Type B pancreatic cell (in vitro differentiated cells): Measurements from ENCODE around the gene CACNA1D. TPM values are rescaled to one million over a fixed set of nuclear protein-coding genes. Genes with fewer than 3 reads are reported as not detected.

ENCODE experiments used
- DNase-seq: peaks from one replicate; pipeline ENCODE4 v3.0.0; 2021; ENCODE audit warnings: mixed read lengths; ENCODE audit not compliant: unreplicated experiment; ENCODE audit errors: extremely low spot score
- H3K27ac Mint-ChIP-seq: 2 replicates; pipeline ENCODE4 v1.8.0; 2021; ENCODE audit warnings: mild to moderate bottlenecking, mixed read lengths
- H3K27me3 Mint-ChIP-seq: 2 replicates; pipeline ENCODE4 v1.8.0; 2021; ENCODE audit warnings: mixed read lengths
- H3K36me3 Mint-ChIP-seq: 2 replicates; pipeline ENCODE4 v1.8.0; 2021; ENCODE audit warnings: mixed read lengths
- H3K4me1 Mint-ChIP-seq: one replicate; pipeline ENCODE4 v1.8.0; 2021; ENCODE audit warnings: mixed read lengths; ENCODE audit not compliant: unreplicated experiment
- H3K4me3 Mint-ChIP-seq: 2 replicates; pipeline ENCODE4 v1.8.0; 2021; ENCODE audit warnings: mild to moderate bottlenecking, mixed read lengths
- H3K9me3 Mint-ChIP-seq: 2 replicates; pipeline ENCODE4 v1.8.0; 2021; ENCODE audit warnings: mixed read lengths
- CTCF ChIP-seq: fragments of 200-600 bp; sonication (generic); conservative IDR thresholded peaks from 2 replicates; pipeline ENCODE4 v1.5.0; 2021; ENCODE audit warnings: antibody characterized with exemption, mild to moderate bottlenecking
- total RNA-seq: library from RNA; stranded (reverse); gene quantifications from 2 replicates; pipeline ENCODE4 v1.2.1, GENCODE V29; 2021; ENCODE audit warnings: low replicate concordance

Gene CACNA1D
- total RNA-seq, 1 donor from 2014 or later = 17.4 TPM

GRCh38 chr3:53798144-53798543 lies 303.7 kb downstream of the CACNA1D start:
- Mint-ChIP-seq H3K4me1 (peaks cover 19% of the 10 kb centered on the region), H3K9me3 (no peaks in the 10 kb centered on the region), H3K4me3 (no peak overlapping the region), H3K27me3 (peaks cover 4% of the 10 kb centered on the region), H3K27ac (no peak overlapping the region), H3K36me3 (no peaks in the 10 kb centered on the region)
- TF ChIP-seq CTCF = no peak
- DNase-seq = no peak

DNA sequence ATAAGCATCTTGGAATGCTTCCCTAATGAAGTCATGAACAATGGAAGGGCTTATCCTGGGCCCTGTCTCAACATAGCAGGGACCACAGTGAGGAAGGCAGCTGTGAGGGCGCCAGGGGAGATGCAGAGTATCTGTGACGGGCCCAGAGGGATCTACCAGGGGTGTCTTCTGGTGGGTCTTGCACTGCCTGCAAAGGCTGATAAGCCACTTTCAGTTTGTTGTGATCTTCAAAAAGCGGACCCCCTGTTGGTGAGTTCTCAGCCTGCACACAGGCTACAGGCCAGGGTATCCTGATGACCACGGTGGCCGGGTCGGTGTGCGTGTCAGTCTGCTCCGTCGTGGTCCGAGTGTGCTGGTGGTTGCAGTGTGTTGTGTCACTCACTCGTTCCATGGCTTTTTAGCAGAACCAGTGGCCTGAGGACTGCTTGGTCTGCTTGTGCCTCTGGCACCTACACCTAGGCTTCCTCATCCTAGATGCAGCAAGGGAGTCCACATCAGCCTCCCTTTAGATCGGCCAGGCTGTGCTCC lies 305.0 kb downstream of the CACNA1D start:
- H3K27me3 Mint-ChIP-seq = peaks cover 4% of the 10 kb centered on the region

GRCh38 chr3:53800041-53800906 lies 305.9 kb downstream of the CACNA1D start:
- Mint-ChIP-seq H3K27ac (peak overlapping the region; percentile 85), H3K4me1 (peaks cover 36% of the 10 kb centered on the region), H3K27me3 (no peaks in the 10 kb centered on the region), H3K36me3 (no peaks in the 10 kb centered on the region), H3K9me3 (no peaks in the 10 kb centered on the region), H3K4me3 (no peak overlapping the region)
- DNase-seq = no peak
- TF ChIP-seq CTCF = no peak

More for the DNA sequence above, 305.0 kb downstream of the CACNA1D start:
- DNase-seq = no peak
- H3K4me3 Mint-ChIP-seq = no peak overlapping the region
- peaks cover 28% of the 10 kb centered on the region for H3K4me1 Mint-ChIP-seq
- H3K27ac Mint-ChIP-seq = peak overlapping the region; percentile 85
- H3K9me3 Mint-ChIP-seq = no peaks in the 10 kb centered on the region
- no peaks in the 10 kb centered on the region for H3K36me3 Mint-ChIP-seq
- no peak for TF ChIP-seq CTCF

DNA sequence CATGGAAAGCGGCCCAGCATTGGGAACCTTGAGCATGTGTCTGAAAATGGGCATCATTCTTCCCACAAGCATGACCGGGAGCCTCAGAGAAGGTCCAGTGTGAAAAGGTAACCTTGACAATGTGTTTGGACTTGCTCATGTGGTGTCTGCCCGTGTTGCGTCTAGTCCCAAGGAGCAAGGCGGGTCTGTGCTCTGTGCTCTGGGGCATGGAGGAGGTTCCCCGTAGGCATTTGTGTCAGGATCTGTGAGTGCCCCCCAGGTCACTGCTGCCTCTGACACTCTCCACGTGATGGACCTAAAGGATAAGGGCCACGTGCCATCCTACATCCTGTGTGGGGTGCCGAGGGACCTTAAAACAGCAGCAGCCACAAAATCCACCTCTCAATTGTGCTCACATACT lies 306.9 kb downstream of the CACNA1D start:
- Mint-ChIP-seq H3K9me3 (no peaks in the 10 kb centered on the region), H3K36me3 (no peaks in the 10 kb centered on the region), H3K27ac (no peak overlapping the region), H3K4me3 (no peak overlapping the region), H3K4me1 (peaks cover 32% of the 10 kb centered on the region), H3K27me3 (no peaks in the 10 kb centered on the region)
- TF ChIP-seq CTCF = no peak
- DNase-seq = no peak

- peaks cover 32% of the 10 kb centered on the region for H3K4me1 Mint-ChIP-seq
- H3K27ac Mint-ChIP-seq = peak overlapping the region; percentile 73
- H3K9me3 Mint-ChIP-seq = no peaks in the 10 kb centered on the region
- peak overlapping the region; percentile 40 for H3K4me3 Mint-ChIP-seq
- no peaks in the 10 kb centered on the region for H3K27me3 Mint-ChIP-seq
- no peaks in the 10 kb centered on the region for H3K36me3 Mint-ChIP-seq
- TF ChIP-seq CTCF = no peak
- no peak for DNase-seq
Measured at GRCh38 chr3:53802256-53802880, 308.0 kb downstream of the CACNA1D start.
